HUES64 (cell line): ENCODE data around the gene HSD17B11.
"Not testable (repeated sequence)": the region's sequence is repeated elsewhere in the genome, so short reads cannot be mapped to it uniquely, and the experiment has no call there.

Experiments
- H3K27ac ChIP-seq: 2 replicates; pipeline ENCODE4 v1.7.0; 2013; ENCODE audit warnings: low read depth, low read length, inconsistent platforms
- H3K27me3 ChIP-seq: 2 replicates; pipeline ENCODE4 v1.6.1; 2013; ENCODE audit warnings: mild to moderate bottlenecking, low read length; ENCODE audit not compliant: insufficient read depth
- H3K36me3 ChIP-seq: 2 replicates; pipeline ENCODE4 v1.6.1; 2013; ENCODE audit warnings: mild to moderate bottlenecking, low read length; ENCODE audit not compliant: insufficient read depth
- H3K4me1 ChIP-seq: 2 replicates; pipeline ENCODE4 v1.6.1; 2013; ENCODE audit warnings: mild to moderate bottlenecking, low read length, moderate library complexity; ENCODE audit not compliant: insufficient read depth
- H3K4me3 ChIP-seq: 2 replicates; pipeline ENCODE4 v1.5.1; 2013; ENCODE audit warnings: mild to moderate bottlenecking, low read length, moderate library complexity
- H3K9ac ChIP-seq: 2 replicates; pipeline ENCODE4 v1.6.1; 2013; ENCODE audit warnings: mild to moderate bottlenecking, low read depth, low read length
- H3K9me3 ChIP-seq: 2 replicates; pipeline ENCODE4 v1.6.1; 2013; ENCODE audit warnings: low read depth, low read length; ENCODE audit not compliant: insufficient read depth
- WGBS: fragments of 150-250, 120-280 bp; methylation state at CpG from one replicate; pipeline ENCODE4 v1.1.7; 2013; ENCODE audit warnings: missing lambda C conversion rate; 5-methylcytosine and 5-hydroxymethylcytosine counted together

Gene HSD17B11

GRCh38 chr4:87304745-87305432 lies 86.1 kb downstream of the HSD17B11 start:
- Histone ChIP-seq H3K4me3 (no peak overlapping the region), H3K9ac (no peak overlapping the region)
- 95% methylated on average over 10 of the region's 10 CpGs for WGBS

GRCh38 chr4:87299898-87300297 lies 91.1 kb downstream of the HSD17B11 start:
- H3K4me3 ChIP-seq = no peak overlapping the region
- H3K27me3 ChIP-seq = no peaks in the 10 kb centered on the region
- 95% methylated on average over 4 of the region's 4 CpGs for WGBS
- H3K9me3 ChIP-seq = no peaks in the 10 kb centered on the region
- H3K9ac ChIP-seq = no peak overlapping the region
- no peaks in the 10 kb centered on the region for H3K4me1 ChIP-seq
- no peak overlapping the region for H3K27ac ChIP-seq
- no peaks in the 10 kb centered on the region for H3K36me3 ChIP-seq

More at GRCh38 chr4:87304745-87305432, 86.1 kb downstream of the HSD17B11 start:
- no peaks in the 10 kb centered on the region for H3K4me1 ChIP-seq
- no peaks in the 10 kb centered on the region for H3K27me3 ChIP-seq
- H3K9me3 ChIP-seq = no peaks in the 10 kb centered on the region
- H3K27ac ChIP-seq = no peak overlapping the region
- H3K36me3 ChIP-seq = no peaks in the 10 kb centered on the region

GRCh38 chr4:87298362-87298761 lies 92.6 kb downstream of the HSD17B11 start:
- Histone ChIP-seq H3K4me3 (no peak overlapping the region), H3K4me1 (no peaks in the 10 kb centered on the region), H3K36me3 (no peaks in the 10 kb centered on the region), H3K27me3 (no peaks in the 10 kb centered on the region), H3K27ac (no peak overlapping the region), H3K9ac (no peak overlapping the region), H3K9me3 (peaks cover 6% of the 10 kb centered on the region; the same call in 1 of the 2 replicates)
- WGBS = 93% methylated on average over 2 of the region's 2 CpGs

GRCh38 chr4:87294911-87295310 lies 96.1 kb downstream of the HSD17B11 start:
- not testable (repeated sequence) for H3K27ac ChIP-seq, H3K36me3 ChIP-seq, H3K4me1 ChIP-seq, H3K27me3 ChIP-seq, H3K4me3 ChIP-seq, H3K9ac ChIP-seq
- H3K9me3 ChIP-seq = peaks cover 12% of the 10 kb centered on the region; the same call in 1 of the 2 replicates
- 85% methylated on average over 10 of the region's 11 CpGs for WGBS

- peaks cover 12% of the 10 kb centered on the region; the same call in 1 of the 2 replicates for H3K9me3 ChIP-seq
These were observed 97.1 kb downstream of the HSD17B11 start for GRCh38 chr4:87293889-87294288.

GRCh38 chr4:87286970-87287369 lies 104.0 kb downstream of the HSD17B11 start:
- Histone ChIP-seq H3K9me3 (peaks cover 21% of the 10 kb centered on the region), H3K36me3 (no peaks in the 10 kb centered on the region), H3K9ac (no peak overlapping the region), H3K4me3 (no peak overlapping the region), H3K27ac (no peak overlapping the region), H3K27me3 (no peaks in the 10 kb centered on the region), H3K4me1 (no peaks in the 10 kb centered on the region)
- 95% methylated on average over 1 of the region's 1 CpG for WGBS

More at GRCh38 chr4:87293889-87294288, 97.1 kb downstream of the HSD17B11 start:
- H3K27me3 ChIP-seq, H3K27ac ChIP-seq, H3K9ac ChIP-seq, H3K36me3 ChIP-seq, H3K4me3 ChIP-seq, H3K4me1 ChIP-seq: not testable (repeated sequence)
- WGBS = 93% methylated on average over 5 of the region's 7 CpGs
